WTC11 (cell line): ENCODE results near the gene WWOX. TPM values are rescaled to one million over a fixed set of nuclear protein-coding genes. Genes with fewer than 3 reads are reported as not detected.

Experiments
- ATAC-seq: fragments of 200-7000 bp; cut with Tn5 transposase; 2 replicates; pipeline ENCODE4 v1.10.0; 2021; ENCODE audit warnings: mild to moderate bottlenecking, moderate library complexity
- CTCF ChIA-PET: fragments of 300-600 bp; sonication (Branson Sonifier 250); formaldehyde crosslinking; loops from one replicate; lab custom pipeline; 2021; ENCODE audit warnings: antibody characterized with exemption; lab: Charles Lee
- POLR2A ChIA-PET: fragments of 350-600 bp; sonication (Branson Sonifier 250); formaldehyde crosslinking; loops from one replicate; lab custom pipeline; 2021; ENCODE audit warnings: antibody characterized with exemption; lab: Charles Lee
- DNase-seq: peaks from one replicate; pipeline ENCODE4 v3.0.0; 2021; ENCODE audit warnings: low spot score
- H3K27ac Mint-ChIP-seq: 2 replicates; pipeline ENCODE4 v1.8.0; 2021; ENCODE audit warnings: mixed read lengths
- H3K27me3 Mint-ChIP-seq: 2 replicates; pipeline ENCODE4 v1.8.0; 2021; ENCODE audit warnings: low read depth, mild to moderate bottlenecking, moderate library complexity, mixed read lengths
- H3K36me3 Mint-ChIP-seq: 2 replicates; pipeline ENCODE4 v1.8.0; 2021; ENCODE audit warnings: mixed read lengths
- H3K4me1 Mint-ChIP-seq: 2 replicates; pipeline ENCODE4 v1.8.0; 2022; ENCODE audit warnings: mixed read lengths
- H3K4me3 Mint-ChIP-seq: 2 replicates; pipeline ENCODE4 v1.8.0; 2021; ENCODE audit warnings: mild to moderate bottlenecking, moderate library complexity, mixed read lengths
- H3K9me3 Mint-ChIP-seq: 2 replicates; pipeline ENCODE4 v1.8.0; 2021; ENCODE audit warnings: mixed read lengths
- AFF4 ChIP-seq: sonication (generic); formaldehyde crosslinking; IDR thresholded peaks from 2 replicates; pipeline ENCODE4 v1.8.1; 2023; ENCODE audit warnings: mild to moderate bottlenecking, missing genetic modification reagents, borderline replicate concordance
- ARID4B ChIP-seq: sonication (generic); formaldehyde crosslinking; IDR thresholded peaks from 2 replicates; pipeline ENCODE4 v1.8.0; 2023; ENCODE audit warnings: missing genetic modification reagents, mild to moderate bottlenecking, borderline replicate concordance
- EMX1 ChIP-seq: fragments of 250-450 bp; sonication (Bioruptor Pico); IDR thresholded peaks from 2 replicates; pipeline ENCODE4 v1.8.0; 2021; ENCODE audit warnings: mild to moderate bottlenecking
- ERG ChIP-seq: fragments of 250-450 bp; sonication (Bioruptor Pico); IDR thresholded peaks from 2 replicates; pipeline ENCODE4 v1.8.0; 2021; ENCODE audit warnings: mild to moderate bottlenecking
- FOXP4 ChIP-seq: sonication (generic); formaldehyde crosslinking; IDR thresholded peaks from 2 replicates; pipeline ENCODE4 v1.8.0; 2022; ENCODE audit warnings: mild to moderate bottlenecking, missing genetic modification reagents
- JAZF1 ChIP-seq: fragments of 250-450 bp; sonication (Bioruptor Pico); IDR thresholded peaks from 2 replicates; pipeline ENCODE4 v1.9.0; 2021; ENCODE audit warnings: moderate library complexity, mild to moderate bottlenecking, inconsistent platforms
- MXD4 ChIP-seq: fragments of 250-450 bp; sonication (Bioruptor Pico); IDR thresholded peaks from 2 replicates; pipeline ENCODE4 v1.8.0; 2021; ENCODE audit warnings: mild to moderate bottlenecking, moderate library complexity, borderline replicate concordance
- NFATC4 ChIP-seq: fragments of 250-450 bp; sonication (Bioruptor Pico); IDR thresholded peaks from 2 replicates; pipeline ENCODE4 v1.9.0; 2021; ENCODE audit warnings: mild to moderate bottlenecking
- PRDM15 ChIP-seq: sonication (generic); formaldehyde crosslinking; IDR thresholded peaks from 2 replicates; pipeline ENCODE4 v1.8.0; 2022; ENCODE audit warnings: missing genetic modification reagents
- RELA ChIP-seq: sonication (generic); formaldehyde crosslinking; IDR thresholded peaks from 2 replicates; pipeline ENCODE4 v1.8.1; 2022; ENCODE audit warnings: missing genetic modification reagents, mild to moderate bottlenecking, borderline replicate concordance
- SOX15 ChIP-seq: fragments of 250-450 bp; sonication (Bioruptor Pico); IDR thresholded peaks from 2 replicates; pipeline ENCODE4 v1.9.0; 2021; ENCODE audit warnings: mild to moderate bottlenecking
- SP1 ChIP-seq: sonication (generic); formaldehyde crosslinking; conservative IDR thresholded peaks from 2 replicates; pipeline ENCODE4 v1.8.1; 2022; ENCODE audit warnings: missing genetic modification reagents
- TEAD1 ChIP-seq: sonication (generic); formaldehyde crosslinking; IDR thresholded peaks from 2 replicates; pipeline ENCODE4 v1.8.0; 2022; ENCODE audit warnings: mild to moderate bottlenecking, missing genetic modification reagents
- ZNF281 ChIP-seq: sonication (generic); formaldehyde crosslinking; IDR thresholded peaks from 2 replicates; pipeline ENCODE4 v1.8.0; 2023; ENCODE audit warnings: mild to moderate bottlenecking, missing genetic modification reagents
- ZNF396 ChIP-seq: fragments of 250-450 bp; sonication (Bioruptor Pico); IDR thresholded peaks from 2 replicates; pipeline ENCODE4 v1.8.0; 2021; ENCODE audit warnings: mild to moderate bottlenecking, moderate library complexity, borderline replicate concordance
- ZNF423 ChIP-seq: fragments of 250-450 bp; sonication (Bioruptor Pico); IDR thresholded peaks from 2 replicates; pipeline ENCODE4 v2.1.2; 2022; ENCODE audit warnings: mild to moderate bottlenecking, moderate library complexity
- ZNF512 ChIP-seq: sonication (generic); formaldehyde crosslinking; IDR thresholded peaks from 2 replicates; pipeline ENCODE4 v1.8.1; 2022; ENCODE audit warnings: missing genetic modification reagents, borderline replicate concordance
- total RNA-seq: library from RNA; stranded (reverse); gene quantifications from 3 replicates; pipeline ENCODE4 v1.2.3, GENCODE V29; 2021

Gene WWOX
- total RNA-seq, 1 experiment from 2014 or later = 15.7 TPM

- no peaks in the 10 kb centered on the region for H3K36me3 Mint-ChIP-seq
- no peaks in the 10 kb centered on the region for H3K9me3 Mint-ChIP-seq
- DNase-seq (no peak), ATAC-seq (no peak)
- no peak overlapping the region for H3K4me3 Mint-ChIP-seq
- no peaks in the 10 kb centered on the region for H3K4me1 Mint-ChIP-seq
- H3K27ac Mint-ChIP-seq = no peak overlapping the region
- H3K27me3 Mint-ChIP-seq = no peaks in the 10 kb centered on the region
- ChIA-PET POLR2A (interaction anchor here (0.5 kb wide), 1 partner anchor 181 kb away, joined by 3 read pairs; no protein-coding TSS in a partner anchor), CTCF (no interaction called here)
- TF ChIP-seq ZNF281 (CRISPR knock-in tag) = no peak
- no peak for TF ChIP-seq ZNF396 (CRISPR knock-in tag)
- no peak for TF ChIP-seq SOX15 (CRISPR knock-in tag)
- TF ChIP-seq NFATC4 (CRISPR knock-in tag) = no peak
- TF ChIP-seq MXD4 (CRISPR knock-in tag) = no peak
- TF ChIP-seq EMX1 = no peak
- no peak for TF ChIP-seq ZNF512 (CRISPR knock-in tag)
- TF ChIP-seq ARID4B (CRISPR knock-in tag) = no peak
- no peak for TF ChIP-seq SP1 (CRISPR knock-in tag)
- TF ChIP-seq ERG (CRISPR knock-in tag) = no peak
- TF ChIP-seq FOXP4 (CRISPR knock-in tag) = no peak
- no peak for TF ChIP-seq AFF4
- TF ChIP-seq JAZF1 (CRISPR knock-in tag) = no peak
- TF ChIP-seq RELA (CRISPR knock-in tag) = no peak
- TF ChIP-seq TEAD1 (CRISPR knock-in tag) = no peak
- no peak for TF ChIP-seq ZNF423
- TF ChIP-seq PRDM15 (CRISPR knock-in tag) = no peak
Observed at GRCh38 chr16:78523212-78523985, 423.9 kb downstream of the WWOX start.
